ENCODE results near the gene WWOX. TPM values are rescaled to one million over a fixed set of nuclear protein-coding genes. Genes with fewer than 3 reads are reported as not detected.

Gene WWOX
- total RNA-seq, 2 experiments from 2014 or later: 16.6 to 19.0 TPM

DNA sequence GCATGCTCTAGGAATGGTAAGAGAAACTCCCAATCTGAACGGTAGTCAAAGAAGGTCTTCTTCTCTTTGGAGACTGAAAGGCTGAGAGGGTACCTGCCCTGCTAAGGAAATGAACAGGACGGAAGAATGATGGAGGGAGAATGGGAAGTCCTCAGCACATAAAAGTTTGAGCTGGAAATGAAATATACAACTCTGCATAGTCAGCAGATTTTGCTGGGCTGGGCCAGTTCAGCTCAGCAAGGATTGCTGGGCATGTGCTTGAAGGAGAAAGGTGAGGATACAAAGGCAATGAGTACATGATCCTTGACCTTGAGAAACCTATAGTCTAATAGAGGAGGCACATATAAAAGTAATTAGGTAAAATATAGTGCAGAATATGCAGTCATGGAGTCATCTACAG is 831.8 kb downstream of the WWOX start:
- Mint-ChIP-seq H3K27me3 (no peaks in the 10 kb centered on the region), H3K4me3 (no peak overlapping the region), H3K36me3 (ENCODE audit: low read depth) (no peaks in the 10 kb centered on the region), H3K27ac (no peak overlapping the region), H3K9me3 (peaks cover 5% of the 10 kb centered on the region), H3K4me1 (peaks cover 3% of the 10 kb centered on the region)
- ChIA-PET POLR2A (no interaction called here), CTCF (no interaction called here)
- no peak for DNase-seq

DNA sequence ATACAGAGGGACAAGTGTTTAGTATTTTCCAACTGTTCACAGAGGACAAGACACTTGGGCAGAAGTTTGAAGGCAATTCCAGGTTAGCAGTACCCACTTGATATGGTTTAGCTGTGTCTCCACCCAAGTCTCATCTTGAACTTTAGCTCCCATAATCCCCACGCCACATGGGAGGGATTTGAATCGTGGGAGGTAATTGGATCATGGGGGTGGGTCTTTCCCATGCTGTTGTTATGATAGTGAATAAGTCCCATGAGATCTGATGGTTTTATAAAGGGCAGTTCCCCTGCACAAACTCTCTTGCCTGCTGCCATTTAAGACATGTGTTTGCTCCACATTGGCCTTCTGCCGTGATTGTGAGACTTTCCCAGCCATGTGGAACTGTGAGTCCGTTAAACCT is 832.2 kb downstream of the WWOX start:
- H3K27me3 Mint-ChIP-seq: no peaks in the 10 kb centered on the region
- H3K27ac Mint-ChIP-seq: no peak overlapping the region
- CTCF ChIA-PET: no interaction called here
- no peak for DNase-seq
- no peaks in the 10 kb centered on the region for H3K4me1 Mint-ChIP-seq
- POLR2A ChIA-PET: no interaction called here
- peaks cover 2% of the 10 kb centered on the region for H3K9me3 Mint-ChIP-seq
- no peaks in the 10 kb centered on the region for H3K36me3 Mint-ChIP-seq (ENCODE audit: low read depth)
- no peak overlapping the region for H3K4me3 Mint-ChIP-seq

DNA sequence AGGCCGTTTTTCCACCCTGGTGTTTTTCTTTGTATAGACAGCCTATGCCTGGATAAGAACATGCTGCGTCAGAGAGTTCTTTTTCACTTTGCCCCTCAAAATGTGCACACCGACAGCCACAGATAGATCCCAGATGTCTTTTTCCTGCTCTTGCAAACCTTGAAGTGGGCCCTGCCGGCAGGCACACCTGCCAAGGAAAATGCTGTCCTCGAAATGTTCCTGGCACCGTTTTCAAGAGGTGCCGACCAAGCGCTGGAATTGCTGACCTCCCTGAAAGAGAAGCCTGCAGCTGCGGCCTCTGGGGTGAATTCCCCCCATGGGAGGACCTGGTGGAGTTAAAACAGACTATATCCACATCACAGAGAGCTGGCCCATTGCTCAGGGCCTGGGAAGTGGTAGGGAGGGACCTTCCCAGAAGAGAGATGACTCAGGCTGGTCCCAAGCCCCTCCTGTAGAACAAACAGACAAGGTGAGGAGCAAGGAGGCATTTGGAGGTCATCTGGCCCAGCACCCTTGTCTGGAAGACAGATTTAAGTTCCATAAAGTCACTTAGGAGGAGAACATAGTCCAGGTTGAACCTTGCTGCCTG is 833.0 kb downstream of the WWOX start:
- POLR2A ChIA-PET: no interaction called here
- peaks cover 2% of the 10 kb centered on the region for H3K9me3 Mint-ChIP-seq
- H3K27me3 Mint-ChIP-seq: no peaks in the 10 kb centered on the region

DNA sequence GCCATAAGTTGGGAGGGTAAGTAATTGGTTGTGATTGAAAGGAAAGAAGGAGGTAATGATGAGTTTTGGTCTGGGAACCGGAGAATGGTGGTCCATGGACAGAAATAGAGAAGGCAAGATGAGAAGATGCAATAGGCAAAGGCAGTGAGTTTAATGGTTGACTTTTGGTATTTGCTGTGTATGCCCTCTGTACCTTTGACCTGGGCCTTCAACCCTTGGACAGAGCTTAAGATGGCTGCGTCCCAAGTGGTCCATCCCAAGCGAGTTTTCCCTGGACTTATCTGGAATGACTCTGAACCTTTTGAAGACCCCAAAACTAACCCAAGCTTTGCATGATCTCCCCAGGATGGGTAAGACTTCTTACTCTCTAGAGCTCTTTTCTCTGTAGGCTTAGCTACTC is 836.6 kb downstream of the WWOX start:
- Mint-ChIP-seq H3K27ac (no peak overlapping the region), H3K9me3 (peaks cover 2% of the 10 kb centered on the region), H3K27me3 (no peaks in the 10 kb centered on the region), H3K36me3 (ENCODE audit: low read depth) (no peaks in the 10 kb centered on the region), H3K4me3 (no peak overlapping the region), H3K4me1 (no peaks in the 10 kb centered on the region)
- DNase-seq: no peak
- CTCF ChIA-PET: interaction anchor here (1.2 kb wide), 1 partner anchor 12 kb away, joined by 3 read pairs; no protein-coding TSS in a partner anchor
- POLR2A ChIA-PET: no interaction called here

More for the DNA sequence above, 833.0 kb downstream of the WWOX start:
- Mint-ChIP-seq H3K4me1 (no peaks in the 10 kb centered on the region), H3K27ac (no peak overlapping the region), H3K36me3 (ENCODE audit: low read depth) (no peaks in the 10 kb centered on the region), H3K4me3 (no peak overlapping the region)
- no peak for DNase-seq
- CTCF ChIA-PET: no interaction called here

DNA sequence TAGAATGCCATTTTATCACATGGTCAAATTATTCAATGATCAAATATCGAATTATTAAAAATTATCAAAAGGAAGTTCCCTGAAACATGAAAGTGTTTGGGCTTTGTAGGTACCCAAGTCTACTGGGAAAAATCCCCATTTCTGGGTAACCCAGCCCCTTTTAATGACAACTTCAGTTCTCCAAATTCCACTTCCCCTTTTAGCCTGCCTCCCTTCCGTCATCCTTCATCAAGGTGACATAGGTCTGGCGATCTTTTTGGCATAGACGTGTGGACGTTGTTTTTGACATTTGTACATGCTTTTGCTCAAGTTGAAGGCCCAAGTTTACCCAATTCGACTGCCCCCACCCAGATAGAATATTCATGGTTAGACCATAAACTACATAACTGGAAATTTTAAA is 840.1 kb downstream of the WWOX start:
- ChIA-PET CTCF (no interaction called here), POLR2A (no interaction called here)
- Mint-ChIP-seq H3K27me3 (no peaks in the 10 kb centered on the region), H3K4me3 (no peak overlapping the region), H3K4me1 (no peaks in the 10 kb centered on the region), H3K9me3 (peaks cover 2% of the 10 kb centered on the region), H3K36me3 (ENCODE audit: low read depth) (peaks cover 2% of the 10 kb centered on the region), H3K27ac (no peak overlapping the region)
- no peak for DNase-seq

DNA sequence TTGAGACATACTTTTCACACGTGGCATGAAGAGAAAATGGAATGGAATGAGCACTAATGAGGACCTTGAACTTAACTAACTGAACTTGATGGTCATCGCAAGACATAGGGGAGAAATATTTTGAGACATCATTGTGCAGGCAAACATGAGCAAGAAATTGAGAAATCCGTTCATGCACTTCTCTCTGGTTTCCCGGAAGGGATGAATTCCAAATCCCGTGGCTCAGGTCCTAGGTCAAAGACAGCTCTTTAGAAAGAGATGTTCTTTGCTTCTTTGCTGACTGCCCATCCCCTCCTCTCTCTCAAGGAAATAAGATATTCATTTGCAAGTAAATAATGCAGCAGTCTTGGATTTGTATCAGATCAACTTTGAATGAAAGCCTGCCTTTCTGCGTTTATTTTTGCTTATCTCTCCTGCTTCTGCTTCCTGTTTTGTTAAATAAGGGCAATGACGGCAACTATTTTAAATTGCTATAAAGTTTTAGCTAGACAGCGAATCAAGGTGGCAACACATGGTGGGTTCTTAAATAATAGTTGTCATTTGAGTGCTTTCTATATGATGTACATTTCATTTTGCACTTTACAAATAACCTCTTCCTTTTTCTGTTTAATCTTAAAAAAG is 843.3 kb downstream of the WWOX start:
- CTCF ChIA-PET: no interaction called here
- POLR2A ChIA-PET: no interaction called here
- no peaks in the 10 kb centered on the region for H3K9me3 Mint-ChIP-seq
- peaks cover 2% of the 10 kb centered on the region for H3K36me3 Mint-ChIP-seq (ENCODE audit: low read depth)
- H3K27ac Mint-ChIP-seq: no peak overlapping the region
- H3K4me1 Mint-ChIP-seq: no peaks in the 10 kb centered on the region
- no peaks in the 10 kb centered on the region for H3K27me3 Mint-ChIP-seq
- no peak overlapping the region for H3K4me3 Mint-ChIP-seq
- no peak for DNase-seq

DNA sequence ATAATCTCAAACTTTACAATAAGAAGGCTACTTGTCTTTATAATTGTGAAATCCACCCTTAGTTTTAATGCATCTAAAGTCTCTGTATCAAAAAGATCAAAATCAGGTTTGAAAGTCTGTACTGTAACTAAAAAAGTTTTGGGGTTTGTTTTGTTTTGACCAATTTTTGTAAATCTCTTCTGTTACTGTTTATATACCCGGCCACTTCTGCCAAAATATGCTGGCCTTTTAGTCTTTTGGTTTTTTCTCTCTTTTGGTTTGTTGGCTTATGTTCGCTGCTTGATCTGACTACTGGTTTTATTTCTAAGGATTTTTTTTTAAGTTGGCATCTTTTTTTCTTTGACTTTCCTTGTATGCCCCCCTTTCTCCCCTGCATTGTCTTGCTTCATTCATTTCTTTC is 845.9 kb downstream of the WWOX start:
- Mint-ChIP-seq H3K36me3 (ENCODE audit: low read depth) (peaks cover 2% of the 10 kb centered on the region), H3K4me1 (peaks cover 6% of the 10 kb centered on the region), H3K27ac (no peak overlapping the region), H3K4me3 (no peak overlapping the region), H3K27me3 (no peaks in the 10 kb centered on the region), H3K9me3 (no peaks in the 10 kb centered on the region)
- ChIA-PET POLR2A (no interaction called here), CTCF (no interaction called here)
- DNase-seq: no peak

DNA sequence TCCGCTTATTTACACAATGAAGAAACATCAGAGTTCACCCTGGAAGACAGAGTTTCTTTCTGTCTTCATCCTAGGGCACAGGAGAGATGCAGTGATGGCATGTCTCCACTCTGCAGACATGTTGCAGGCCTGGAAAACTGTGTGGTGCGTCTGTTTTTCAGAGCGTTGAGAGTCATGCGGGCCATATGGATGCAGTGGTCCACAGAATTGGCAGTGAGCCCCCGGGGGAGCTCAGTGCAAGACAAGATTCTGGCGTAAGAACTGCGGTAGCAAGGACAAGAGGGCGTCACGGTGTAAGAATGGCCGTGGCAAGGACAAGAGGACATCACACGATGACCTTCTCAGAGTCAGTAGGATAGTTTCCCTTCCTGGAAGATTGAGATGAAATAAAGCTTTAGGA is 847.1 kb downstream of the WWOX start:
- Mint-ChIP-seq H3K4me3 (no peak overlapping the region), H3K27me3 (no peaks in the 10 kb centered on the region), H3K4me1 (peaks cover 6% of the 10 kb centered on the region), H3K9me3 (no peaks in the 10 kb centered on the region), H3K27ac (no peak overlapping the region), H3K36me3 (ENCODE audit: low read depth) (peaks cover 2% of the 10 kb centered on the region)
- CTCF ChIA-PET: interaction anchor here (0.7 kb wide), 1 partner anchor 75 kb away, joined by 3 read pairs; no protein-coding TSS in a partner anchor
- POLR2A ChIA-PET: no interaction called here
- DNase-seq: no peak

DNA sequence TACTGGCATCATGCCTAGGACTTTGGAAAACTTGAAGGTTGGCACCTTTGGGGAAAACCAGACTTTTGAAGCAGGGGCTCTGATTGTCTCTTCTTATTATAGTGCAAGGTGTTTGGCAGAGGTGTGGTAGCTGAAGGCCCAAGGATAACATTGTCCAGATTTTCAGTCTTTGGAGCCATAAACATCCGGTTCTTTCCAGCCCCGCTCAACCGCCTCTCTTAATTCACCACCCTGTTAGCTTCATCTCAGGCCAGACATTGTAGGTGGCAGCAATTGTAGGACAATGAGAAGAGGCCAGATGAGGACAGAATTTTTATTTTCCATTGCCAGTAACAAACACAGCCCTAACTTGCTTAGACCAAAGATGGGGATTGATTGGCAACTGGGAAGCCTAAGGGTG is 851.3 kb downstream of the WWOX start:
- H3K4me3 Mint-ChIP-seq: no peak overlapping the region
- peaks cover 3% of the 10 kb centered on the region for H3K36me3 Mint-ChIP-seq (ENCODE audit: low read depth)
- no peaks in the 10 kb centered on the region for H3K27me3 Mint-ChIP-seq
- CTCF ChIA-PET: interaction anchor here (1.2 kb wide), 1 partner anchor 10 kb away, joined by 3 read pairs; no protein-coding TSS in a partner anchor
- no peaks in the 10 kb centered on the region for H3K9me3 Mint-ChIP-seq
- no peak overlapping the region for H3K27ac Mint-ChIP-seq
- DNase-seq: no peak
- POLR2A ChIA-PET: no interaction called here
- peaks cover 10% of the 10 kb centered on the region for H3K4me1 Mint-ChIP-seq

DNA sequence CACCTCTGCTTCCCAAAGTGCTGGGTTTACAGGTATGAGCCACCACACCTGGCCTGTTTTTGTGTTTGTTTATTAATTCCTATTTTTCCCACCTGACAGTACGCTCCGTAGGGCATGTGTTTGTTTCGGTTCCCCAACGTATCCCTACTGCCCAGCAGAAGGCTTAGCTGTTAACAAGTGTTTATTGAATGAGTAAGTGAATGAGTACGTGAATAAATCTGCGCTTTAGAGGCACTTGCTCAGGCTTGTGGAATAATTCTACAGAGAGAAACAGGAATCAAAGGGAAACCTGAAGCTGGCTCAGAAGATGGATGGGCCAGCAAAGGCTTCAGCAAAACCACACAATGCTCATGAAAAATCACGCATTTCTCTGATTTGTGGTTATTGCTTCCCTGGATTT is 853.2 kb downstream of the WWOX start:
- Mint-ChIP-seq H3K9me3 (no peaks in the 10 kb centered on the region), H3K27ac (no peak overlapping the region), H3K4me1 (peaks cover 23% of the 10 kb centered on the region), H3K4me3 (no peak overlapping the region), H3K27me3 (no peaks in the 10 kb centered on the region), H3K36me3 (ENCODE audit: low read depth) (peaks cover 3% of the 10 kb centered on the region)
- DNase-seq: no peak
- ChIA-PET CTCF (no interaction called here), POLR2A (no interaction called here)

DNA sequence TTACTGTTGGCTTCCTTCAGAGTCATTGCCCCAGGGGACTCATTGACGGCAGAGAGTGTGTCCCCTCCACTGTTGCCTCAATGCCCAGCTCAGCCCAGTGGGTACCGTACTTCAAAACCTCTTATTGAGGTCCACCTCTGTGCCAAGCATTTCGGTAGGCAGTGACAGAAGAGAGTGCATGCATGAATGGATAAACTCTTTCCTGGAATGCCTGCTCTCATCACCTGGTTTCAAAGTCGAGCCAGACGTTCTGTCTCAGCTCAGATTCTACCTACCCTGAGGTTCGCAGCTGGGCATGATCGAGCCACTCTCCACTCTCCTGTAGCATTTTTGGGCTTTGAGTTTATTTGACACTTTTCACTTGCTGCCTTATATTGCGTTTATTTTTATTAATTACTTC is 854.1 kb downstream of the WWOX start:
- Mint-ChIP-seq H3K9me3 (no peaks in the 10 kb centered on the region), H3K27me3 (no peaks in the 10 kb centered on the region), H3K4me3 (no peak overlapping the region), H3K27ac (no peak overlapping the region), H3K36me3 (ENCODE audit: low read depth) (peaks cover 3% of the 10 kb centered on the region), H3K4me1 (peaks cover 32% of the 10 kb centered on the region)
- POLR2A ChIA-PET: no interaction called here
- CTCF ChIA-PET: no interaction called here
- DNase-seq: no peak

DNA sequence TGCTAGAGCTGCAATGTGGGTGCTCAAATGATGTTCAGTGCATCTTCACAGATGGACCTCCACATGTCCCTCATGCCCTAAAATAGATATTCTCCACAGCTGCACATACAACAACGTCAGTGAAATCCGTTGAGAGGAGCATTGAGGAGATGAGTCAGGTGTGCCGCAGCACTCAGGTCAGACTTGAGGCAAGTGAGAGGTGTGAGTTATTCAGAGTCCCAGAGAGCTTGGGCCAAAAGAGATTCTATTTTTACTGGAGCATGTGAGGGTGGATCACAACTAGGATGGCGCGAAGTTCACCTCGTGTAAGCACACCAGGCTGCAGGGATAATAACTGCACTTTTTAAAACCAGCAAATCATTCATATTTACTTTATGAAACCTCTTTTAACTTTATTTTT is 855.8 kb downstream of the WWOX start:
- POLR2A ChIA-PET: interaction anchor here (1.0 kb wide), 1 partner anchor 121 kb away, joined by 3 read pairs; no protein-coding TSS in a partner anchor
- CTCF ChIA-PET: no interaction called here
- Mint-ChIP-seq H3K27ac (no peak overlapping the region), H3K4me1 (peaks cover 41% of the 10 kb centered on the region), H3K4me3 (no peak overlapping the region), H3K36me3 (ENCODE audit: low read depth) (peaks cover 3% of the 10 kb centered on the region), H3K9me3 (peaks cover 9% of the 10 kb centered on the region), H3K27me3 (no peaks in the 10 kb centered on the region)
- no peak for DNase-seq

DNA sequence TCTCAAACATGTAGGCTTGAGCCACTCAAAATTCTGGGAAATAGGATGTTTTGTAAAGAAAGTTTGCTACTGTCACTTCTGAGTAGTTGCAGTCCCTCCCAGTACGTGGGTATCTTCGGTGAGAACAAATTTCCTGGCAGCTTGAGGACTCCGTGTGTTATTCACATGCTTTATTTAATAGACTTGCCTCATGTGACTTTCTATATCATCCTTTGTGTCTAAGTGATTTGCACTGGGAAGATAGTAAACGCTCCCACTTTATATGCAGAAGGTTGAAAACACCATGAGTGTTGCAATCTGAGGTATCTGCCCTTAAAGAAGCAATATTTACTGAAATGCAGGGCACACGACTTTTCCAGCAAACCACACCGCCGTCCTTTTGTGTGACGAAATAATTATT is 857.4 kb downstream of the WWOX start:
- H3K27me3 Mint-ChIP-seq: no peaks in the 10 kb centered on the region
- peaks cover 11% of the 10 kb centered on the region for H3K9me3 Mint-ChIP-seq
- no peak overlapping the region for H3K4me3 Mint-ChIP-seq
- DNase-seq: no peak
- ChIA-PET POLR2A (interaction anchor here (1.1 to 1.3 kb wide), 2 partner anchors 57 to 642 kb away, joined by 4 to 5 read pairs; no protein-coding TSS in a partner anchor), CTCF (no interaction called here)
- H3K4me1 Mint-ChIP-seq: peaks cover 58% of the 10 kb centered on the region
- peaks cover 7% of the 10 kb centered on the region for H3K36me3 Mint-ChIP-seq (ENCODE audit: low read depth)
- peak overlapping the region; percentile 76 for H3K27ac Mint-ChIP-seq

Measured in activated CD4-positive, alpha-beta memory T cell treated with anti-CD3 and anti-CD28 coated beads, Interleukin-2, amount 10 ng/mL, durations not matched to agents 7 days and 5 days (primary cell).